K562 (cell line): ENCODE measurements around the gene ABCB4. TPM values are rescaled to one million over a fixed set of nuclear protein-coding genes. Genes with fewer than 3 reads are reported as not detected.

Experiments used
- ATAC-seq: fragments of 200-7000 bp; cut with Tn5 transposase; 3 replicates; pipeline ENCODE4 v1.9.1; 2020; ENCODE audit warnings: moderate library complexity
- BruUV-seq: library from RNA; stranded (reverse); fragments of 400-500 nt; replicated peaks from 2 replicates; lab custom pipeline; 2021; lab: Mats Ljungman, UMichigan
- CTCF ChIA-PET: fragments of 300-600 bp; formaldehyde crosslinking; extraction: SDS; loops from one replicate; lab custom pipeline; 2021; ENCODE audit warnings: low intra/inter-chr PET ratio; lab: Yijun Ruan, JAX
- POLR2A ChIA-PET: fragments of 300-600, 350-650 bp; sonication (Branson Sonifier 250); formaldehyde crosslinking; extraction: SDS; loops from one replicate; lab custom pipeline; 2021; ENCODE audit warnings: antibody characterized with exemption, inconsistent platforms; lab: Yijun Ruan, JAX
- DNase-seq, 4 experiments: peaks; one replicate each; pipeline versions ENCODE4 v3.0.0 to v3.0.0-alpha.2; 2011 to 2018; ENCODE audit warnings: low spot score in 3 of 4, mixed read lengths in 3 of 4; ENCODE audit errors: extremely low read depth in 1 of 4
- FAIRE-seq: peaks from 2 replicates; lab custom pipeline; 2011; peaks lifted over from hg19 to GRCh38; lab: Jason Lieb, UNC
- H2AFZ ChIP-seq: 2 replicates; pipeline ENCODE4 v1.6.0; 2011; ENCODE audit warnings: low read depth, low read length, control low read depth, inconsistent platforms
- H3K27ac ChIP-seq: fragments of 200-600 bp; 3 replicates; pipeline ENCODE4 v1.8.0; 2011; ENCODE audit warnings: low read depth, mild to moderate bottlenecking, control low read depth, inconsistent platforms, low read length, moderate library complexity, mixed read lengths; ENCODE audit errors: extremely low read depth
- H3K27me3 ChIP-seq, 2 experiments: fragments of 300-600 bp in 1 of 2; 2 replicates in 1 of 2; 3 replicates in 1 of 2; pipeline versions ENCODE4 v1.6.0 to v1.8.0; 2011; ENCODE audit warnings: inconsistent platforms in 2 of 2, low read length in 2 of 2, mild to moderate bottlenecking in 1 of 2, mixed read lengths in 1 of 2, moderate library complexity in 1 of 2; ENCODE audit not compliant: control insufficient read depth in 2 of 2, insufficient read depth in 2 of 2
- H3K36me3 ChIP-seq: fragments of 300-600 bp; 3 replicates; pipeline ENCODE4 v1.8.0; 2011; ENCODE audit warnings: mild to moderate bottlenecking, low read length, inconsistent platforms; ENCODE audit not compliant: control insufficient read depth, insufficient read depth
- H3K4me1 ChIP-seq, 2 experiments: fragments of 200-600 bp in 1 of 2; replicated peaks in 1 of 2; 2 replicates in 1 of 2; 3 replicates in 1 of 2; pipeline versions ENCODE4 v1.5.1 to v1.8.0; 2011; ENCODE audit warnings: inconsistent platforms in 2 of 2, low read length in 2 of 2, mild to moderate bottlenecking in 1 of 2, mixed read lengths in 1 of 2, moderate library complexity in 1 of 2; ENCODE audit not compliant: control insufficient read depth in 2 of 2, insufficient read depth in 2 of 2
- H3K4me2 ChIP-seq: 2 replicates; pipeline ENCODE4 v1.6.1; 2011; ENCODE audit warnings: low read length, control low read depth, inconsistent platforms, mixed read lengths; ENCODE audit not compliant: insufficient read depth
- H3K4me3 ChIP-seq: fragments of 200-600 bp; sonication (generic), shearing (Covaris generic); 2 replicates; pipeline ENCODE4 v1.5.1; 2016; ENCODE audit warnings: control low read depth, inconsistent platforms
- H3K79me2 ChIP-seq: fragments of 200-600 bp; 3 replicates; pipeline ENCODE4 v1.8.0; 2011; ENCODE audit warnings: low read length, inconsistent platforms; ENCODE audit not compliant: control insufficient read depth, insufficient read depth
- H3K9ac ChIP-seq, 2 experiments: 2 replicates each; pipeline versions ENCODE4 v1.6.0 to v1.6.1; 2011; ENCODE audit warnings: low read depth in 2 of 2, low read length in 2 of 2, control low read depth in 1 of 2, inconsistent platforms in 1 of 2, mild to moderate bottlenecking in 1 of 2, mixed read lengths in 1 of 2; ENCODE audit not compliant: insufficient read depth in 1 of 2
- H3K9me1 ChIP-seq: one replicate; pipeline ENCODE4 v1.6.0; 2011; ENCODE audit warnings: inconsistent platforms, mild to moderate bottlenecking, low read length, moderate library complexity; ENCODE audit not compliant: control insufficient read depth, insufficient read depth
- H3K9me3 ChIP-seq: replicated peaks from 2 replicates; pipeline ENCODE4 v1.5.1; 2011; ENCODE audit warnings: low read depth, low read length, inconsistent platforms; ENCODE audit not compliant: control insufficient read depth, insufficient read depth
- H4K20me1 ChIP-seq: replicated peaks from 2 replicates; pipeline ENCODE4 v1.6.1; 2011; ENCODE audit warnings: low read length, inconsistent platforms, mixed read lengths; ENCODE audit not compliant: control insufficient read depth, insufficient read depth
- BDP1 ChIP-seq: IDR thresholded peaks from 3 replicates; pipeline ENCODE4 v1.6.1; 2011; ENCODE audit not compliant: insufficient read length, insufficient read depth
- CHD4 ChIP-seq: fragments of 200-600 bp; sonication (generic); IDR thresholded peaks from 3 replicates; pipeline ENCODE4 v1.6.1; 2012; ENCODE audit warnings: low read depth, mild to moderate bottlenecking, mixed read lengths, low read length, inconsistent platforms; ENCODE audit not compliant: insufficient read depth, insufficient replicate concordance, poor library complexity, severe bottlenecking
- DIDO1 ChIP-seq: fragments of 450-650 bp; IDR thresholded peaks from 2 replicates; pipeline ENCODE4 v1.6.1; 2016; ENCODE audit warnings: low read depth, missing biosample characterization, missing genetic modification characterization
- EP400 ChIP-seq: fragments of 450-650 bp; IDR thresholded peaks from 2 replicates; pipeline ENCODE4 v1.6.1; 2017; ENCODE audit warnings: antibody characterized with exemption, mild to moderate bottlenecking, moderate library complexity
- ETS2 ChIP-seq: IDR thresholded peaks from 2 replicates; pipeline ENCODE4 v1.6.1; 2016; ENCODE audit warnings: borderline replicate concordance, missing genetic modification characterization, mild to moderate bottlenecking, moderate library complexity, missing compliant biosample characterization; ENCODE audit not compliant: poor library complexity, severe bottlenecking
- GTF2F1 ChIP-seq: IDR thresholded peaks from 2 replicates; pipeline ENCODE4 v1.6.1; 2011; ENCODE audit warnings: low read depth, low read length, improper control_type of control experiment
- HDAC8 ChIP-seq: fragments of 450-650 bp; IDR thresholded peaks from 2 replicates; pipeline ENCODE4 v1.6.1; 2016; ENCODE audit warnings: mild to moderate bottlenecking, missing genetic modification characterization, moderate library complexity, missing compliant biosample characterization
- MAZ ChIP-seq, 2 experiments: fragments of 450-650 bp in 1 of 2; sonication (generic) in 1 of 2; formaldehyde crosslinking; IDR thresholded peaks in 1 of 2; conservative IDR thresholded peaks in 1 of 2; 2 replicates each; pipeline versions ENCODE4 v1.4.0 to v1.5.0; 2020; ENCODE audit warnings: mild to moderate bottlenecking in 1 of 2, missing genetic modification reagents in 1 of 2
- MXD1 ChIP-seq: fragments of 250-450 bp; sonication (Bioruptor Pico); IDR thresholded peaks from 2 replicates; pipeline ENCODE4 v1.8.0; 2021; ENCODE audit warnings: borderline replicate concordance, mild to moderate bottlenecking, moderate library complexity; ENCODE audit not compliant: poor library complexity, severe bottlenecking
- NFE2 ChIP-seq: IDR thresholded peaks from 2 replicates; pipeline ENCODE4 v1.6.1; 2014; ENCODE audit warnings: antibody characterized with exemption, low read depth
- NR4A1 ChIP-seq, 2 experiments: fragments of 250-450 bp in 1 of 2; fragments of 450-650 bp in 1 of 2; sonication (Bioruptor Pico) in 1 of 2; IDR thresholded peaks; 2 replicates each; pipeline versions ENCODE4 v1.4.0 to v1.6.1; 2016 to 2020; ENCODE audit warnings: mild to moderate bottlenecking in 2 of 2, missing compliant biosample characterization in 1 of 2, missing genetic modification characterization in 1 of 2, moderate library complexity in 1 of 2
- SIX5 ChIP-seq, 2 experiments: IDR thresholded peaks; 2 replicates each; pipeline ENCODE4 v1.6.1; 2011; ENCODE audit warnings: low read length in 2 of 2, borderline replicate concordance in 1 of 2, low read depth in 1 of 2, mild to moderate bottlenecking in 1 of 2, moderate library complexity in 1 of 2; ENCODE audit not compliant: insufficient read depth in 1 of 2
- SRSF7 ChIP-seq: fragments of 200-400 bp; formaldehyde crosslinking; optimal IDR thresholded peaks from 2 replicates; pipeline ENCODE3; 2017; ENCODE audit warnings: mild to moderate bottlenecking, low read depth, low read length
- TEAD1 ChIP-seq, 2 experiments: fragments of 450-650 bp in 1 of 2; sonication (generic) in 1 of 2; formaldehyde crosslinking; IDR thresholded peaks; 2 replicates each; pipeline versions ENCODE4 v1.4.0 to v1.8.0; 2020 to 2022; ENCODE audit warnings: mild to moderate bottlenecking in 2 of 2, missing genetic modification reagents in 1 of 2
- ZNF140 ChIP-seq: fragments of 250-450 bp; sonication (Bioruptor Pico); IDR thresholded peaks from 2 replicates; pipeline ENCODE4 v1.8.0; 2021; ENCODE audit warnings: moderate library complexity, mild to moderate bottlenecking, inconsistent platforms
- ZNF175 ChIP-seq: fragments of 200-800 bp; sonication (Bioruptor generic); IDR thresholded peaks from 2 replicates; pipeline ENCODE4 v1.6.1; 2016; ENCODE audit warnings: low read depth, mild to moderate bottlenecking, missing genetic modification characterization, missing compliant biosample characterization
- ZNF197 ChIP-seq: fragments of 200-800 bp; sonication (Bioruptor generic); IDR thresholded peaks from 2 replicates; pipeline ENCODE4 v1.6.1; 2016; ENCODE audit warnings: low read depth, missing genetic modification characterization, missing compliant biosample characterization
- ZNF23 ChIP-seq: fragments of 250-450 bp; sonication (Bioruptor Pico); IDR thresholded peaks from 2 replicates; pipeline ENCODE4 v1.4.0; 2020; ENCODE audit warnings: mild to moderate bottlenecking
- ZNF57 ChIP-seq: fragments of 450-650 bp; formaldehyde crosslinking; IDR thresholded peaks from 2 replicates; pipeline ENCODE4 v1.4.0; 2020; ENCODE audit warnings: mild to moderate bottlenecking, moderate library complexity
- ZNF644 ChIP-seq: fragments of 200-800 bp; sonication (Bioruptor generic); IDR thresholded peaks from 2 replicates; pipeline ENCODE4 v1.6.1; 2016; ENCODE audit warnings: low read depth, missing genetic modification characterization, missing compliant biosample characterization
- WGBS: fragments of 100-300 bp; shearing (Covaris generic); methylation state at CpG from one replicate; pipeline ENCODE4 v1.1.6; 2016; ENCODE audit warnings: low coverage, mixed read lengths; ENCODE audit not compliant: insufficient coverage; ENCODE audit errors: missing lambda C conversion rate; 5-methylcytosine and 5-hydroxymethylcytosine counted together
- in situ Hi-C: fragments of 300-500 bp; cut with MboI; formaldehyde crosslinking; loops from 4 replicates; pipeline ENCODE4 v1.15.0; 2018; ENCODE audit warnings: inconsistent platforms, mixed read lengths
- intact Hi-C: fragments of 100-400 bp; cut with micrococcal nuclease; formaldehyde crosslinking; loops from 2 replicates; pipeline ENCODE4 v1.14.2; 2022
- polyA plus RNA-seq, 8 experiments: library from polyadenylated mRNA; depleted of rRNA in 4 of 8; stranded (reverse) in 5 of 8; unstranded in 3 of 8; fragments of >200 nt; fragmentation: Nextera tagmentation in 2 of 8; fragmentation: Illumina TruSeq in 1 of 8; extraction: Ambion mirVana in 2 of 8; extraction: Trizol in 1 of 8; gene quantifications; 2 replicates each; pipeline versions ENCODE4 v1.2.1 to v1.2.3, GENCODE V29; 2011 to 2014; ENCODE audit warnings: inconsistent platforms in 1 of 8, missing spikeins in 1 of 8
- total RNA-seq, 7 experiments: library from RNA; depleted of rRNA in 6 of 7; stranded (reverse); fragments of >200 nt in 6 of 7; fragmentation: Illumina TruSeq in 2 of 7; extraction: Trizol in 2 of 7; gene quantifications; 2 replicates each; pipeline versions ENCODE4 v1.2.1 to v1.2.3, GENCODE V29; 2011 to 2021; ENCODE audit warnings: low replicate concordance in 1 of 7

The ABCB4 gene
- total and polyA plus RNA-seq, 9 of the 15 experiments (the other 6 are each of a cell fraction or from before 2014, with no cell fraction given): 0.06 to 0.73 (median 0.40) TPM

DNA sequence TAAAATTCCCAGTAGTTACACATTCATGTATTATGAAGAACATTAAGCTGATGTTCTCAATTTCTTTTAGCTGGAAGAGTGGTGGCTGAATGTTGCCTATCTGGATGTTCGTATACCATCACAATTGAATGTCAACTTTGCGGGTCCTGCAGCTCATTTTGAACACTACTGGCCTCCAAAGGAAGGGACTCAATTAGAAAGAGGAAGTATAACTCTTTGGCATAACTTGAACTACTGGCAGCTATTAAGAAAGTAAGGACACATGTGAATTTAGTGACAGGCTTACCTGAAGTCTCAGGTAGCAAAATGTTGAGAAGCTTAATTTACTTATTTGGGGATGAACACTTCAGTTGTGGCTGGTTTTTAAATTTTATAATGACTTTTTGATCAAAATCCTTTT is 114.2 kb downstream of the ABCB4 start:
- WGBS: 52% methylated on average over 2 of the region's 2 CpGs

More for the DNA sequence above, 114.2 kb downstream of the ABCB4 start:
- Histone ChIP-seq H3K36me3 (no peaks in the 10 kb centered on the region), H4K20me1 (no peaks in the 10 kb centered on the region), H2AFZ (no peak overlapping the region), H3K9me3 (no peaks in the 10 kb centered on the region), H3K9me1 (no peaks in the 10 kb centered on the region), H3K79me2 (no peaks in the 10 kb centered on the region), H3K9ac (no peak overlapping the region), H3K4me3 (no peak overlapping the region), H3K4me1 (0 out of 5 replicates have a peak, but pooled peaks cover 0 to 4% of the 10 kb centered on the region in 2 experiments), H3K27me3 (no peaks in the 10 kb centered on the region), H3K27ac (no peak overlapping the region), H3K4me2 (no peak overlapping the region)
- in situ Hi-C loops: no loop called here
- TF ChIP-seq ZNF57 (CRISPR knock-in tag) (no peak), ZNF644 (no peak), NR4A1 (CRISPR knock-in tag; IDR thresholded peaks at IDR 0.05) (no peak), NR4A1 (tag; IDR thresholded peaks at IDR 0.05) (no peak), NFE2 (no peak), SIX5 (IDR thresholded peaks at IDR 0.05; ENCODE audit: borderline replicate concordance in 1 of 2, insufficient read depth in 1 of 2, low read depth in 1 of 2, low read length in 2 of 2) (no peak), EP400 (no peak), SRSF7 (no peak), CHD4 (no peak), GTF2F1 (no peak), DIDO1 (no peak), ZNF175 (CRISPR knock-in tag) (no peak), MXD1 (CRISPR knock-in tag) (no peak), MAZ (CRISPR knock-in tag; conservative IDR thresholded peaks at IDR 0.05 in 1 of 2, IDR thresholded peaks at IDR 0.05 in 1 of 2) (no peak), HDAC8 (no peak), BDP1 (no peak), ZNF197 (CRISPR knock-in tag) (no peak), ZNF140 (CRISPR knock-in tag) (no peak), TEAD1 (CRISPR knock-in tag; IDR thresholded peaks at IDR 0.05) (no peak), ETS2 (tag) (no peak), ZNF23 (no peak)
- CTCF ChIA-PET: no interaction called here
- POLR2A ChIA-PET: interaction anchor here (1.0 kb wide), 1 partner anchor 14 kb away, joined by 3 read pairs; no protein-coding TSS in a partner anchor
- no peak for FAIRE-seq
- BruUV-seq: no TSS peak
- DNase-seq: no peak
- ATAC-seq: no peak
- intact Hi-C loops: no loop called here
